Measurements from ENCODE around the gene SUPT5H. TPM values are rescaled to one million over a fixed set of nuclear protein-coding genes. Genes with fewer than 3 reads are reported as not detected.

The SUPT5H gene
- total and polyA plus RNA-seq, 2 of the 13 experiments (the other 11 are each of a cell fraction or from before 2014, with no cell fraction given), result 48.2 to 51.7 TPM

DNA sequence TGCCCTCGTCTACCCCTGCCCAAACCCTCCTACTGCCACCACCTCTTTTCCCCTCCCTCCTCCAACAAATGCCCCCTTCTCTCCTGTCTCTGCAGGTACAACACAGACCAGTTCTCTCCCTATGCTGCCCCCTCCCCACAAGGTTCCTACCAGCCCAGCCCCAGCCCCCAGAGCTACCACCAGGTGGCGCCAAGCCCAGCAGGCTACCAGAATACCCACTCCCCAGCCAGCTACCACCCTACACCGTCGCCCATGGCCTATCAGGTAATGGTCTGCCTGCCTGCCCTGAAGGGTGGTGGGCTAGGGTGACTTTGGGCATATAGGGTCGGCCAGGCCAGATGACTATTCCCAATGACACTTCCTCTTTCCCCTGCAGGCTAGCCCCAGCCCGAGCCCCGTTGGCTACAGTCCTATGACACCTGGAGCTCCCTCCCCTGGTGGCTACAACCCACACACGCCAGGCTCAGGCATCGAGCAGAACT lies 28.8 kb downstream of the SUPT5H start:
- peak; percentile 30 for DNase-seq (ENCODE audit: low spot score)
- Histone ChIP-seq H4K20me1 (ENCODE audit: insufficient read depth, low read length) (no peaks in the 10 kb centered on the region), H3K9ac (ENCODE audit: insufficient read depth, low read depth, low read length) (no peak overlapping the region), H2AFZ (ENCODE audit: low read length) (no peak overlapping the region), H3K4me3 (replicated peaks in 1 of 3; ENCODE audit: insufficient read depth in 1 of 3, low read depth in 2 of 3, low read length in 3 of 3) (no peak overlapping the region), H3K27me3 (ENCODE audit: control insufficient read depth in 1 of 2, insufficient read depth in 2 of 2, low read length in 2 of 2) (no peaks in the 10 kb centered on the region; a peak in 1 of 5 replicates), H3K9me3 (ENCODE audit: low read length) (no peaks in the 10 kb centered on the region), H3K4me1 (ENCODE audit: insufficient read depth, low read length) (no peaks in the 10 kb centered on the region), H3K4me2 (ENCODE audit: low read depth, low read length) (no peak overlapping the region), H3K36me3 (replicated peaks in 1 of 2; ENCODE audit: control insufficient read depth in 1 of 2, insufficient read depth in 2 of 2, low read length in 2 of 2) (peaks cover 34 to 68% of the 10 kb centered on the region in 2 experiments), H3K27ac (ENCODE audit: extremely low read length, insufficient read depth, low read length) (no peak overlapping the region), H3K79me2 (ENCODE audit: insufficient read depth, low read length) (no peaks in the 10 kb centered on the region)
- CTCF ChIA-PET (ENCODE audit: low intra/inter-chr PET ratio, low total read pairs), result interaction anchor here (0.8 to 2.9 kb wide), 3 partner anchors 29 to 66 kb away, joined by 3 to 20 read pairs (median 3); partner anchors contain the start of genes EID2 and EID2B
- FAIRE-seq, result no peak
- ATAC-seq, result peak; percentile 87
- in situ Hi-C loops (cut with HindIII; ENCODE audit: extremely low pct_ligation_motif_present, low pct_unique_long_range_greater_than_20kb), result no loop called here
- WGBS (ENCODE audit: low lambda C conversion rate), result 81% methylated on average over 6 of the region's 9 CpGs
- intact Hi-C loops (cut with micrococcal nuclease; ENCODE audit: unreplicated experiment), result loop anchor here (1.0 kb wide), 1 partner anchor 58 kb away; the partner anchor contains the start of gene EID2B
- POLR2A ChIA-PET, result interaction anchor here (0.9 to 1.2 kb wide), 2 partner anchors 38 to 62 kb away, joined by 3 read pairs; partner anchors contain the start of genes PLEKHG2 and RPS16
- BruUV-seq (replicated peaks), result no TSS peak
- TF ChIP-seq PHF8 (CRISPR knock-in tag; IDR thresholded peaks at IDR 0.05), result no peak
- TF ChIP-seq, protein P1, sequence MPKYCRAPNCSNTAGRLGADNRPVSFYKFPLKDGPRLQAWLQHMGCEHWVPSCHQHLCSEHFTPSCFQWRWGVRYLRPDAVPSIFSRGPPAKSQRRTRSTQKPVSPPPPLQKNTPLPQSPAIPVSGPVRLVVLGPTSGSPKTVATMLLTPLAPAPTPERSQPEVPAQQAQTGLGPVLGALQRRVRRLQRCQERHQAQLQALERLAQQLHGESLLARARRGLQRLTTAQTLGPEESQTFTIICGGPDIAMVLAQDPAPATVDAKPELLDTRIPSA (CRISPR knock-in tag; IDR thresholded peaks at IDR 0.05; ENCODE audit: borderline replicate concordance), result no peak
- TF ChIP-seq, protein P2, sequence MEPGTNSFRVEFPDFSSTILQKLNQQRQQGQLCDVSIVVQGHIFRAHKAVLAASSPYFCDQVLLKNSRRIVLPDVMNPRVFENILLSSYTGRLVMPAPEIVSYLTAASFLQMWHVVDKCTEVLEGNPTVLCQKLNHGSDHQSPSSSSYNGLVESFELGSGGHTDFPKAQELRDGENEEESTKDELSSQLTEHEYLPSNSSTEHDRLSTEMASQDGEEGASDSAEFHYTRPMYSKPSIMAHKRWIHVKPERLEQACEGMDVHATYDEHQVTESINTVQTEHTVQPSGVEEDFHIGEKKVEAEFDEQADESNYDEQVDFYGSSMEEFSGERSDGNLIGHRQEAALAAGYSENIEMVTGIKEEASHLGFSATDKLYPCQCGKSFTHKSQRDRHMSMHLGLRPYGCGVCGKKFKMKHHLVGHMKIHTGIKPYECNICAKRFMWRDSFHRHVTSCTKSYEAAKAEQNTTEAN (CRISPR knock-in tag; conservative IDR thresholded peaks at IDR 0.05), result no peak
- TF ChIP-seq, protein P3, sequence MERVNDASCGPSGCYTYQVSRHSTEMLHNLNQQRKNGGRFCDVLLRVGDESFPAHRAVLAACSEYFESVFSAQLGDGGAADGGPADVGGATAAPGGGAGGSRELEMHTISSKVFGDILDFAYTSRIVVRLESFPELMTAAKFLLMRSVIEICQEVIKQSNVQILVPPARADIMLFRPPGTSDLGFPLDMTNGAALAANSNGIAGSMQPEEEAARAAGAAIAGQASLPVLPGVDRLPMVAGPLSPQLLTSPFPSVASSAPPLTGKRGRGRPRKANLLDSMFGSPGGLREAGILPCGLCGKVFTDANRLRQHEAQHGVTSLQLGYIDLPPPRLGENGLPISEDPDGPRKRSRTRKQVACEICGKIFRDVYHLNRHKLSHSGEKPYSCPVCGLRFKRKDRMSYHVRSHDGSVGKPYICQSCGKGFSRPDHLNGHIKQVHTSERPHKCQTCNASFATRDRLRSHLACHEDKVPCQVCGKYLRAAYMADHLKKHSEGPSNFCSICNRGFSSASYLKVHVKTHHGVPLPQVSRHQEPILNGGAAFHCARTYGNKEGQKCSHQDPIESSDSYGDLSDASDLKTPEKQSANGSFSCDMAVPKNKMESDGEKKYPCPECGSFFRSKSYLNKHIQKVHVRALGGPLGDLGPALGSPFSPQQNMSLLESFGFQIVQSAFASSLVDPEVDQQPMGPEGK (CRISPR knock-in tag; IDR thresholded peaks at IDR 0.05), result peak; percentile 54
- TF ChIP-seq, protein P4, sequence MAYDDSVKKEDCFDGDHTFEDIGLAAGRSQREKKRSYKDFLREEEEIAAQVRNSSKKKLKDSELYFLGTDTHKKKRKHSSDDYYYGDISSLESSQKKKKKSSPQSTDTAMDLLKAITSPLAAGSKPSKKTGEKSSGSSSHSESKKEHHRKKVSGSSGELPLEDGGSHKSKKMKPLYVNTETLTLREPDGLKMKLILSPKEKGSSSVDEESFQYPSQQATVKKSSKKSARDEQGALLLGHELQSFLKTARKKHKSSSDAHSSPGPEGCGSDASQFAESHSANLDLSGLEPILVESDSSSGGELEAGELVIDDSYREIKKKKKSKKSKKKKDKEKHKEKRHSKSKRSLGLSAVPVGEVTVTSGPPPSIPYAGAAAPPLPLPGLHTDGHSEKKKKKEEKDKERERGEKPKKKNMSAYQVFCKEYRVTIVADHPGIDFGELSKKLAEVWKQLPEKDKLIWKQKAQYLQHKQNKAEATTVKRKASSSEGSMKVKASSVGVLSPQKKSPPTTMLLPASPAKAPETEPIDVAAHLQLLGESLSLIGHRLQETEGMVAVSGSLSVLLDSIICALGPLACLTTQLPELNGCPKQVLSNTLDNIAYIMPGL (CRISPR knock-in tag; IDR thresholded peaks at IDR 0.05; ENCODE audit: borderline replicate concordance in 1 of 2, low read depth in 1 of 2), result 0 out of 4 replicates have a peak, but pooled peaks of 1 of the 2 experiments have one; percentile 20
- no peak for TF ChIP-seq NR2F6 (IDR thresholded peaks at IDR 0.05)
- TF ChIP-seq NR2F6 (CRISPR knock-in tag; IDR thresholded peaks at IDR 0.05), result no peak
- no peak for TF ChIP-seq IRF2 (CRISPR knock-in tag; IDR thresholded peaks at IDR 0.05)
- TF ChIP-seq ZNF746 (CRISPR knock-in tag; IDR thresholded peaks at IDR 0.05), result no peak
- TF ChIP-seq JUN (CRISPR knock-in tag; IDR thresholded peaks at IDR 0.05), result no peak
- TF ChIP-seq PCBP1 (IDR thresholded peaks at IDR 0.05; ENCODE audit: borderline replicate concordance, low read depth, low read length), result 0 out of 2 replicates have a peak, but pooled peaks have one; percentile 22
- no peak for TF ChIP-seq ZNF33B (CRISPR knock-in tag; IDR thresholded peaks at IDR 0.05)
- no peak for TF ChIP-seq FOXO1 (CRISPR knock-in tag; IDR thresholded peaks at IDR 0.05)
- no peak for TF ChIP-seq PAWR (CRISPR knock-in tag; IDR thresholded peaks at IDR 0.05; ENCODE audit: borderline replicate concordance)
- TF ChIP-seq, protein P5, sequence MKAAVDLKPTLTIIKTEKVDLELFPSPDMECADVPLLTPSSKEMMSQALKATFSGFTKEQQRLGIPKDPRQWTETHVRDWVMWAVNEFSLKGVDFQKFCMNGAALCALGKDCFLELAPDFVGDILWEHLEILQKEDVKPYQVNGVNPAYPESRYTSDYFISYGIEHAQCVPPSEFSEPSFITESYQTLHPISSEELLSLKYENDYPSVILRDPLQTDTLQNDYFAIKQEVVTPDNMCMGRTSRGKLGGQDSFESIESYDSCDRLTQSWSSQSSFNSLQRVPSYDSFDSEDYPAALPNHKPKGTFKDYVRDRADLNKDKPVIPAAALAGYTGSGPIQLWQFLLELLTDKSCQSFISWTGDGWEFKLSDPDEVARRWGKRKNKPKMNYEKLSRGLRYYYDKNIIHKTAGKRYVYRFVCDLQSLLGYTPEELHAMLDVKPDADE (CRISPR knock-in tag; IDR thresholded peaks at IDR 0.05), result no peak
